ENCODE data around the gene HERPUD1.

Gene HERPUD1

DNA sequence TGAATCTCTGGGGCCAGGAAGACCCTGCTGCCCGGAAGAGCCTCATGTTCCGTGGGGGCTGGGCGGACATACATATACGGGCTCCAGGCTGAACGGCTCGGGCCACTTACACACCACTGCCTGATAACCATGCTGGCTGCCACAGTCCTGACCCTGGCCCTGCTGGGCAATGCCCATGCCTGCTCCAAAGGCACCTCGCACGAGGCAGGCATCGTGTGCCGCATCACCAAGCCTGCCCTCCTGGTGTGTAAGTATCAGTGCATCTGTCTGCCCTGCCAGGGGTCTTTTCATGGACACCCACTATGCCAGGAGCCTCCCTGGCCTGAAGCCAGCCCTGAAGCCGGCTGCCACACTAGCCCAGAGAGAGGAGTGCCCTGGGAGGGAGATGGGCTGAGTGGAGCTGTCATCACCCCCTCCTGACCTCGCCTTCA lies 29.9 kb downstream of the HERPUD1 start, which contains the start of gene CETP:
Gene CETP, plus strand, starts transcription at position 100 of the 431 bp plus-strand sequence. Its CDS starts 30 bp downstream, at position 130.
- no peak for DNase-seq (ENCODE audit: extremely low spot score)
- TF ChIP-seq, protein P1, sequence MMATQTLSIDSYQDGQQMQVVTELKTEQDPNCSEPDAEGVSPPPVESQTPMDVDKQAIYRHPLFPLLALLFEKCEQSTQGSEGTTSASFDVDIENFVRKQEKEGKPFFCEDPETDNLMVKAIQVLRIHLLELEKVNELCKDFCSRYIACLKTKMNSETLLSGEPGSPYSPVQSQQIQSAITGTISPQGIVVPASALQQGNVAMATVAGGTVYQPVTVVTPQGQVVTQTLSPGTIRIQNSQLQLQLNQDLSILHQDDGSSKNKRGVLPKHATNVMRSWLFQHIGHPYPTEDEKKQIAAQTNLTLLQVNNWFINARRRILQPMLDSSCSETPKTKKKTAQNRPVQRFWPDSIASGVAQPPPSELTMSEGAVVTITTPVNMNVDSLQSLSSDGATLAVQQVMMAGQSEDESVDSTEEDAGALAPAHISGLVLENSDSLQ (IDR thresholded peaks at IDR 0.05) = no peak
- TF ChIP-seq HDGF (IDR thresholded peaks at IDR 0.05; ENCODE audit: borderline replicate concordance) = no peak
- no peak for TF ChIP-seq ELF4 (IDR thresholded peaks at IDR 0.05)
- TF ChIP-seq SUZ12 (IDR thresholded peaks at IDR 0.05) = no peak
- TF ChIP-seq NFRKB (IDR thresholded peaks at IDR 0.05) = no peak
- no peak for TF ChIP-seq FOXA1 (IDR thresholded peaks at IDR 0.05)
- TF ChIP-seq FOXK2 (IDR thresholded peaks at IDR 0.05) = no peak
- ChIA-PET POLR2A (no interaction called here), CTCF (interaction anchor here (0.7 kb wide), 1 partner anchor 95 kb away, joined by 3 read pairs; no protein-coding TSS in a partner anchor)

DNA sequence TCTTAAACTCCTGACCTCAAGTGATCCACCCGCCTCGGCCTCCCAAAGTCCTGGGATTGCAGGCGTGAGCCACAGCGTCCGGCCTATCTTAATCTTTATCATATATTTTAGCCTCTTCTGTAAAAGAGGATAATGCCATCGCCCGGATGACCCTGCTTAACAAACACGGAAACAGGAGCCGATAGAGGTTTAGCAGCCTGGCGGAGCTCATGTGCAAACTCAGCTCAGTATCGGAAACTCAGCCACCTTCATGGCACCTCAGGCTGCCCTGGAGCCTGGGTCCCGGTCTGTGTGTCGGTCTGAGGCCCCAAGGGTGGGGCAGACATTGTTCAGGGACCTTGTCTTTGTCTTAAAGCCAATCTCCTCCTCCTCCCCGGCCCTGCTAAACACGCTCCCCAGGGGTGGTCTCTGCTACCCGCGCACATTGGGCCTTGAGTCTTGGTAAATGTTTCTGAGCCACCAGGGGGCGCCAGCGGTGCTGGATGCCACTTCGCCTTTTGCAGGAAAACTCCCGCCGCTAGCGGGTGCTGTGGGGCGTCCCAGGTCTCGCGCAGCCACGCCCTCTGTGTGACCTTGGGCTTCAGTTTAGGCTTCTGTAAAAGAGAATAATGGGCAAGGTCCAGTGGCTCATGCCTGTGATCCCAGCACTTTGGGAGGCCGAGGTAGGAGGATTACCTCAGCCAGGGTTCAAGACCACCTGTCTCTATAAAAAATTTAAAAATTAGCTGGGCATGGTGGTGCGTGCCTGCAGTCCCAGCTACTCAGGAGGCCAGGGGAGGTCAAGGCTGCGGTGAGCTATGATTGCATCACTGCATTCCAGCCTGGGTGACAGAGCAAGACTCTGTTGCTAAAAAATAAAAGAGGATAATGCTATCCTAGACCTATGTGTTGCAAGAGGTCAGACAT lies 32.6 kb downstream of the HERPUD1 start:
- TF ChIP-seq FOXA1 (IDR thresholded peaks at IDR 0.05) (no peak), LEF1 (IDR thresholded peaks at IDR 0.05; ENCODE audit: borderline replicate concordance) (no peak), NFRKB (IDR thresholded peaks at IDR 0.05) (no peak), CTBP1 (IDR thresholded peaks at IDR 0.05; ENCODE audit: borderline replicate concordance) (no peak), ARNT (IDR thresholded peaks at IDR 0.05) (no peak), ELF4 (IDR thresholded peaks at IDR 0.05) (no peak), HDGF (IDR thresholded peaks at IDR 0.05; ENCODE audit: borderline replicate concordance) (no peak), BHLHE40 (IDR thresholded peaks at IDR 0.05; ENCODE audit: borderline replicate concordance) (no peak), L3MBTL2 (conservative IDR thresholded peaks at IDR 0.05) (no peak), FOXM1 (IDR thresholded peaks at IDR 0.05; ENCODE audit: borderline replicate concordance) (no peak), FOXK2 (IDR thresholded peaks at IDR 0.05) (no peak), TARDBP (IDR thresholded peaks at IDR 0.05) (no peak), ZNF384 (IDR thresholded peaks at IDR 0.05) (no peak), SP1 (IDR thresholded peaks at IDR 0.05) (no peak)
- TF ChIP-seq, protein P1 (IDR thresholded peaks at IDR 0.05) = no peak
- peak; percentile 90 for DNase-seq (ENCODE audit: extremely low spot score)
- POLR2A ChIA-PET = no interaction called here
- CTCF ChIA-PET = interaction anchor here (0.6 to 2.1 kb wide), 19 partner anchors 8 to 223 kb away, joined by 3 to 15 read pairs (median 4); partner anchors contain the start of gene NLRC5

DNA sequence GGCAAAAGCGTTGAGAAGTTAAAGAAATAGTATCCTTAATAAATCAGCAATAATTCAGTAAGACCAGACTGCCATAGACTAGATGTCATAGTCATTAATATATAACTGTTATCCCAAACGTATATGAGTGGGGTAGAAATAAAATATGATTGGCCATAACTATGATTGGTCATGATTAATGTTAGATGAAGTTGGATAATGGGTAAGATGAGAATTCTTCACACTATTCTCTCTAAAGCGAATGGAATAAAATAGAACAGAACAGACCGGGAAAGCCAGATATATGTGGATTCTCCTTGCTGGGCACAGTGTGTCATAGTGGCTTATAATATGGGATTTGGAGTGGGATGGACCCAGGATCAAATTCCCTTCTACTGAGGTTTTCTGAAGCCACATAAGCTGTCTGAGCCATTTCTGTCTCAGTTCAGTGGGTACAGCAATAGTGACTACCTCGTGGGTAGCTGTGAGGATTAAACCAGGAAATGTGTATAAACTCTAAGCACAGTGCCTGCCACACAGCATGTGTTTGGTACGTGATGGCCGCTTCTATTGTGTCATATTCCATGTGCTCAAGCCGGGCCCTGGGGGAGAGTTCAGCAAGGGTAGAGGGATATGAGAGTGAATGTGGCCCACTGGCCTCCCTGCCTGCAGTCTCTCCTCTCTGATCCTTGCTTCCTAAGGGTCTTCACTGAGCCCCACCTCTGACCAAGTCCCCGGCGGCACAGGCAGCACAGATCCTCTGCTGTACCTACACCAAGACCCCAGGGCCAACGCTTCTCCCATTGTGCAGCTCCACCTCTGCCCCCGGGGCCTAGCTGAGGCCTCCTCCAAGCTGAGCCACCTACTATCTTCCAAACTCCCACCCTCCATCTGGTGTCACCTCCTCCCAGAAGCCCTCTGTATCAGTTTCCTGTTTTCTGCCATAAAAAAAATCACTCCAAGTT lies 33.5 kb downstream of the HERPUD1 start:
- no peak for DNase-seq (ENCODE audit: extremely low spot score)
- no peak for TF ChIP-seq FOXA1 (IDR thresholded peaks at IDR 0.05)
- no peak for TF ChIP-seq SP1 (IDR thresholded peaks at IDR 0.05)
- TF ChIP-seq TARDBP (IDR thresholded peaks at IDR 0.05) = no peak
- TF ChIP-seq, protein P1 (IDR thresholded peaks at IDR 0.05) = no peak
- no peak for TF ChIP-seq FOXK2 (IDR thresholded peaks at IDR 0.05)
- no peak for TF ChIP-seq NFRKB (IDR thresholded peaks at IDR 0.05)
- TF ChIP-seq HDGF (IDR thresholded peaks at IDR 0.05; ENCODE audit: borderline replicate concordance) = no peak
- no peak for TF ChIP-seq BHLHE40 (IDR thresholded peaks at IDR 0.05; ENCODE audit: borderline replicate concordance)
- no peak for TF ChIP-seq ELF4 (IDR thresholded peaks at IDR 0.05)
- TF ChIP-seq ZNF384 (IDR thresholded peaks at IDR 0.05) = no peak
- no peak for TF ChIP-seq FOXM1 (IDR thresholded peaks at IDR 0.05; ENCODE audit: borderline replicate concordance)
- no peak for TF ChIP-seq LEF1 (IDR thresholded peaks at IDR 0.05; ENCODE audit: borderline replicate concordance)
- no peak for TF ChIP-seq SUZ12 (IDR thresholded peaks at IDR 0.05)
- TF ChIP-seq L3MBTL2 (conservative IDR thresholded peaks at IDR 0.05) = no peak
- no peak for TF ChIP-seq CTBP1 (IDR thresholded peaks at IDR 0.05; ENCODE audit: borderline replicate concordance)
- TF ChIP-seq ARNT (IDR thresholded peaks at IDR 0.05) = no peak
- CTCF ChIA-PET = interaction anchor here (0.6 to 2.1 kb wide), 7 partner anchors 7 to 81 kb away, joined by 3 to 15 read pairs (median 4); no protein-coding TSS in a partner anchor
- POLR2A ChIA-PET = no interaction called here

DNA sequence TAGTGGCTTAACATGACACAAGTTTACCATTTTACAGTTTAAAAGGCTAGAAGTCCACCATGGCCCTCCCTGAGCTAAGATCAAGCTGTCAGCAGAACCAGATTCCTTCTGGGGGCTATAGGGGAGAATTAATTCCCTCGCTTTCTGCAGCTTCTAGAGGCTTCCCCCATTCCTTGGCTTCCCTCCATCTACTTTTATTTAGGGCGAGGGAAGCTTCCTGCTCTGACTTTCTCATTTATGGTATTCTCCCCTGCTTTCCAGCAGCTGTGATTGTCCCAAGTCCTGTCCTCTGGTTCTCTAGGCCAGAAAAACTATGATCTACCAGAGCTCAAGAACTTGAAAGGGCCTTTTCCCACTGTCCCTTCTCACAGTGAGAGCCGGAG lies 34.1 kb downstream of the HERPUD1 start:
- CTCF ChIA-PET = interaction anchor here (1.1 to 1.2 kb wide), 2 partner anchors 16 to 80 kb away, joined by 3 to 4 read pairs; no protein-coding TSS in a partner anchor
- DNase-seq (ENCODE audit: extremely low spot score) = no peak
- TF ChIP-seq FOXA1 (IDR thresholded peaks at IDR 0.05) = no peak
- no peak for TF ChIP-seq FOXM1 (IDR thresholded peaks at IDR 0.05; ENCODE audit: borderline replicate concordance)
- TF ChIP-seq ELF4 (IDR thresholded peaks at IDR 0.05) = no peak
- TF ChIP-seq, protein P1 (IDR thresholded peaks at IDR 0.05) = no peak
- no peak for TF ChIP-seq ZNF384 (IDR thresholded peaks at IDR 0.05)
- no peak for TF ChIP-seq ARNT (IDR thresholded peaks at IDR 0.05)
- TF ChIP-seq SUZ12 (IDR thresholded peaks at IDR 0.05) = no peak
- TF ChIP-seq L3MBTL2 (conservative IDR thresholded peaks at IDR 0.05) = no peak
- no peak for TF ChIP-seq LEF1 (IDR thresholded peaks at IDR 0.05; ENCODE audit: borderline replicate concordance)
- no peak for TF ChIP-seq BHLHE40 (IDR thresholded peaks at IDR 0.05; ENCODE audit: borderline replicate concordance)
- no peak for TF ChIP-seq NFRKB (IDR thresholded peaks at IDR 0.05)
- TF ChIP-seq HDGF (IDR thresholded peaks at IDR 0.05; ENCODE audit: borderline replicate concordance) = no peak
- TF ChIP-seq CTBP1 (IDR thresholded peaks at IDR 0.05; ENCODE audit: borderline replicate concordance) = no peak
- TF ChIP-seq TARDBP (IDR thresholded peaks at IDR 0.05) = no peak
- TF ChIP-seq FOXK2 (IDR thresholded peaks at IDR 0.05) = no peak
- TF ChIP-seq SP1 (IDR thresholded peaks at IDR 0.05) = no peak
- POLR2A ChIA-PET = no interaction called here
